Hepatic stellate cell (primary cell): ENCODE results near the gene USP37.

Experiments used
- DNase-seq: peaks from one replicate; pipeline ENCODE4 v3.0.0; 2011; ENCODE audit warnings: low spot score

USP37 gene

GRCh38 chr2:218402911-218403411 is 165.2 kb downstream of the USP37 start:
- DNase-seq, result no peak

GRCh38 chr2:218402491-218402901 is 165.7 kb downstream of the USP37 start:
- no peak for DNase-seq

- DNase-seq, result no peak
Observed at GRCh38 chr2:218401890-218402289, 166.3 kb downstream of the USP37 start.

- peak; percentile 40 for DNase-seq
Observed at GRCh38 chr2:218400930-218401881, 166.9 kb downstream of the USP37 start.
